ENCODE measurements around the gene PCSK7.
A peak's percentile ranks its signal among the peaks of the same experiment; 100 is the strongest.
"Not testable (repeated sequence)": the region's sequence is repeated elsewhere in the genome, so short reads cannot be mapped to it uniquely, and the experiment has no call there.

PCSK7 gene

DNA sequence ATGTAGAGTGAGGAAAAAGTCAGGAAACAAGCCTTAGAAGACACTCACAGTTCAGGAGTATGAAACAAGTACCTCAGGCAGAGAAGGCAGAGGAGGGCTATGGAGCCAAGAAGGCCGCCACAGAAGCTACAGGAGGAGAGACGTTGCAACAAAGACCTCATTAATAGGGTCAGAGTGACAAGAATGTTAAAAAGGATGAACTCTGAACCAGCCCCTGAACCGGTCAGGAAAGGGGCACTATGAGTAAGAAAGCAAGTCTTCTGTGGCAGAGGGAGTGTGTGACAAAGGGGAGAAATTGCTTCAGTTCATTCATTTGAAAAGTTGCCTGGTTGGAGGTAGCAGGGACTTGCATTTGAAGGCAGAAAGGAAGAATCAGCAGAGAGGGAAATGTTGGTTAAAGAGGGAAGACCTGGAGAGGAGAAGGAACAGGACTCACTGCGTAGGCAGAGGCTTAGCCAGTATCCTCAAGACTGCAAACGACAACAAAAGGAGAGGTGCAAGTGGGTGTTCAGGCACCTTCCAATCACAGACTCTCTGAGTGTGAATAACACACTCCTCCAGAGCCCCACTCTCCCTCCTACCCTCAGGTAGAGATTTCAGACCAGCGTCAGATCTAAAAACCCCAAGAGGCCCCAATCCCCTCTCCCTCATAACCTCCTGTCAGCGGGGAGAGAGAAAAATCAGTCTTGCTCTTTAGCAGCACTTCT, 17.3 kb downstream of the PCSK7 start:
- no peaks in the 10 kb centered on the region for H3K9me3 Mint-ChIP-seq
- H3K36me3 Mint-ChIP-seq (ENCODE audit: low read depth), result peaks cover 57% of the 10 kb centered on the region
- peak overlapping the region; percentile 80 for H3K27ac Mint-ChIP-seq
- H3K4me1 Mint-ChIP-seq, result peaks cover 40% of the 10 kb centered on the region
- DNase-seq, result no peak
- no peak overlapping the region for H3K4me3 Mint-ChIP-seq
- TF ChIP-seq, protein P1, sequence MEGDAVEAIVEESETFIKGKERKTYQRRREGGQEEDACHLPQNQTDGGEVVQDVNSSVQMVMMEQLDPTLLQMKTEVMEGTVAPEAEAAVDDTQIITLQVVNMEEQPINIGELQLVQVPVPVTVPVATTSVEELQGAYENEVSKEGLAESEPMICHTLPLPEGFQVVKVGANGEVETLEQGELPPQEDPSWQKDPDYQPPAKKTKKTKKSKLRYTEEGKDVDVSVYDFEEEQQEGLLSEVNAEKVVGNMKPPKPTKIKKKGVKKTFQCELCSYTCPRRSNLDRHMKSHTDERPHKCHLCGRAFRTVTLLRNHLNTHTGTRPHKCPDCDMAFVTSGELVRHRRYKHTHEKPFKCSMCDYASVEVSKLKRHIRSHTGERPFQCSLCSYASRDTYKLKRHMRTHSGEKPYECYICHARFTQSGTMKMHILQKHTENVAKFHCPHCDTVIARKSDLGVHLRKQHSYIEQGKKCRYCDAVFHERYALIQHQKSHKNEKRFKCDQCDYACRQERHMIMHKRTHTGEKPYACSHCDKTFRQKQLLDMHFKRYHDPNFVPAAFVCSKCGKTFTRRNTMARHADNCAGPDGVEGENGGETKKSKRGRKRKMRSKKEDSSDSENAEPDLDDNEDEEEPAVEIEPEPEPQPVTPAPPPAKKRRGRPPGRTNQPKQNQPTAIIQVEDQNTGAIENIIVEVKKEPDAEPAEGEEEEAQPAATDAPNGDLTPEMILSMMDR (IDR thresholded peaks at IDR 0.05), result no peak
- peaks cover 5% of the 10 kb centered on the region for H3K27me3 Mint-ChIP-seq (ENCODE audit: low read depth, poor library complexity)

GRCh38 chr11:117212697-117213355, 19.0 kb downstream of the PCSK7 start:
- peaks cover 22% of the 10 kb centered on the region for H3K4me1 Mint-ChIP-seq
- no peak for DNase-seq
- TF ChIP-seq, protein P1 (IDR thresholded peaks at IDR 0.05), result no peak
- no peak overlapping the region for H3K4me3 Mint-ChIP-seq
- no peaks in the 10 kb centered on the region for H3K9me3 Mint-ChIP-seq
- peaks cover 44% of the 10 kb centered on the region for H3K36me3 Mint-ChIP-seq (ENCODE audit: low read depth)
- no peaks in the 10 kb centered on the region for H3K27me3 Mint-ChIP-seq (ENCODE audit: low read depth, poor library complexity)
- H3K27ac Mint-ChIP-seq, result no peak overlapping the region

GRCh38 chr11:117210620-117211019, 21.3 kb downstream of the PCSK7 start:
- no peaks in the 10 kb centered on the region for H3K9me3 Mint-ChIP-seq
- TF ChIP-seq, protein P1 (IDR thresholded peaks at IDR 0.05), result no peak
- peak overlapping the region; percentile 80 for H3K27ac Mint-ChIP-seq

DNA sequence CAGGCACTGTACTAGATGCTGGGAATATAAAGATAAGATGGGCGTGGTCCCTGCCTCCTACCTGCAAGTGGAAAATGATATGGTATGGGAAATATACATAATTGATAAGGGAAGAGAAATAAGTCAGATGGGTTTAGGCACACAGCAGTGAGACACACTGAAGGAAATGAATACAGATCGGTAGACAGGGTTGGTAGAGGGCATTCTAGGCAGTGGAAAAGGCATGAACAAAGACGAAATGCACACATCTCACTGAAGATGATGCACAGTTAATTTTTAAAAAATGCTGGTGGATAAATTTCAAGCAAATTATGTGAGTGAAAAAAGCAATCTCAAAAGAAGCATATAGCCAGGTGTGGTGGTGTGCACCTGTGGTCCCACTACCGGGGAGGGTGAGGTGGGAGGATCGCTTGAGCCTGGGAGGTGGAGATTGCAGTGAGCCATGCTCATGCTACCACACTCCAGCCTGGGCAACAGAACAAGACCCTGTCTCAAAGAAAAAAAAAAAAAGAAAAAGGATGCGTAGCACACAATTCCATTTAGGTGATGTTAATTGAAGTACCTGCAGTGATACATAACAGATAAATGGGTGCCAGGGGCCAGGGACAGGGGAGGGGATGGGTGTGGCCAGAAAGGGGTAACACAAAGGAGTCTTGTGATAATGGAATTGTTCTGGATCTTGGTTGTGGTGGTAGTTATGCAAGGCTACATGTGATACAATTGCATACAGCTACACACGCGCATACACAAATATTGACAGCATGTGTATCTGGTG, 22.3 kb downstream of the PCSK7 start:
- Mint-ChIP-seq H3K36me3 (ENCODE audit: low read depth) (peaks cover 39% of the 10 kb centered on the region), H3K4me1 (peaks cover 21% of the 10 kb centered on the region), H3K27ac (peak overlapping the region; percentile 24)
- H3K27me3 Mint-ChIP-seq (ENCODE audit: low read depth, poor library complexity); DNase-seq; H3K9me3 Mint-ChIP-seq; H3K4me3 Mint-ChIP-seq: not testable (repeated sequence)

More at GRCh38 chr11:117210620-117211019, 21.3 kb downstream of the PCSK7 start:
- Mint-ChIP-seq H3K4me3 (no peak overlapping the region), H3K4me1 (peaks cover 16% of the 10 kb centered on the region), H3K36me3 (ENCODE audit: low read depth) (peaks cover 33% of the 10 kb centered on the region), H3K27me3 (ENCODE audit: low read depth, poor library complexity) (no peaks in the 10 kb centered on the region)
- no peak for DNase-seq

DNA sequence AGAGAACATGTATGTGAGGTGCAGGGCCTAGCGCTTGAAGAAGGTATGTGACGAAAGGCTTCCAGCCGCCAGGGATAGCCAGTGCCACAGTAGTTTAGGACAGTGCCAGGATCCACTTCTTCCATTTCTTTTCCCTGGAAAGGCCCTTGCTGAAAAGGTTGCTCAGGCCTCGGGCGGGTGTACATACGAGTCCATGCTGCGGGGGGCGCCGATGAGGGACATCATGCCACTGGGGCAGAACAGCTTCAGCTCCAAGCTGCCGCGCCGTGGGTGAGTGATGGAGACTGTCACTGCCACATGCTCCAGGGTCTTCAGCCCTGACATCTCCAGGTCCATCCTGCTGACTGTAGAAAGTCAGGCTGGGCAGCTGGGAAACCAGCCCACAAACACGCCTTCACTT, 23.2 kb downstream of the PCSK7 start:
- H3K27me3 Mint-ChIP-seq (ENCODE audit: low read depth, poor library complexity); H3K9me3 Mint-ChIP-seq; DNase-seq; H3K4me3 Mint-ChIP-seq; H3K27ac Mint-ChIP-seq: not testable (repeated sequence)
- H3K4me1 Mint-ChIP-seq, result peaks cover 21% of the 10 kb centered on the region
- H3K36me3 Mint-ChIP-seq (ENCODE audit: low read depth), result peaks cover 37% of the 10 kb centered on the region

DNA sequence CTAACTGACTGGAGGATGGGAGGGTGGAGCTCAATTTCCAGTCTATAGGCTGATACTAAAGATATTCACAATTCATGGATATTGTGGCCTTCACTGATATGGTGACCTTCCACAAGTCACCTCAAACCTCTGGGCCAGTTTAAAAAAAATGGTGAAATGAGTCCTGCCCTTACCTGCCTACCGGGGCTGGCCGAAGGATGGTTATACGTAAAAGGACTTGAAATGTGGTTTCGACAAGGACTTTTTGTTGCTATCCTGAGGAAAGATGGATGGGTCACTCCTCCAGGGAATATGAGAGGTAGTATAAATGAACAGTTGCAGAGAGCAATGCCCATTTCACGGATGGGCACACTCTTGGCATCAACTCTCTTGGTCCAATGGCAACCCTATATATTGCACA, 24.4 kb downstream of the PCSK7 start:
- peaks cover 35% of the 10 kb centered on the region for H3K36me3 Mint-ChIP-seq (ENCODE audit: low read depth)
- H3K4me1 Mint-ChIP-seq, result peaks cover 32% of the 10 kb centered on the region
- H3K4me3 Mint-ChIP-seq; DNase-seq; H3K27me3 Mint-ChIP-seq (ENCODE audit: low read depth, poor library complexity); H3K9me3 Mint-ChIP-seq; H3K27ac Mint-ChIP-seq: not testable (repeated sequence)

DNA sequence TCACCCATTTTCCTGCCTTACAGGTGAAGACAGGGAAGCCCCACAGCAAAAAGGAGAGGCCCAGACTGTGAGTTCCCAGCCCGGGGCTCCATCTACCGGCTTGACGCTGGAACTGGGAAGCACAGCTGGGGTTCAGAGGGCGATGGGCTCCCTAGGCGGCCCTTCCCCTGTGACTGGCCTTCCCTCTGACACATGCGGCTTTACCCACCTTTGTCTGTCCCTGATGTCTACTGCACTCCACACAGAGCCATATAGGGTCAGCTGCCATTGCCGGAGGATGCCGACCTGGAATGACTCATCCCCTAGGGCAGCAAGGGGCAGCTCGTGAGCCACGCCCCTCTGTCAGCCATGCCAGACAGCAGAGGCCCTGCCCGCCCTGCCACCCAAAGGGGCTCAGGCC, 25.0 kb downstream of the PCSK7 start:
- H3K9me3 Mint-ChIP-seq; H3K4me3 Mint-ChIP-seq; H3K27ac Mint-ChIP-seq; DNase-seq; H3K27me3 Mint-ChIP-seq (ENCODE audit: low read depth, poor library complexity): not testable (repeated sequence)
- Mint-ChIP-seq H3K36me3 (ENCODE audit: low read depth) (peaks cover 32% of the 10 kb centered on the region), H3K4me1 (peaks cover 37% of the 10 kb centered on the region)

- Mint-ChIP-seq H3K27ac (peak overlapping the region; percentile 95), H3K4me1 (peaks cover 43% of the 10 kb centered on the region), H3K36me3 (ENCODE audit: low read depth) (peaks cover 25% of the 10 kb centered on the region)
- H3K9me3 Mint-ChIP-seq; H3K4me3 Mint-ChIP-seq; H3K27me3 Mint-ChIP-seq (ENCODE audit: low read depth, poor library complexity); DNase-seq: not testable (repeated sequence)
Observed at GRCh38 chr11:117206111-117206510, 25.8 kb downstream of the PCSK7 start.
